AG09309 (cell line): ENCODE data around the gene STPG1.

Source experiments
- DNase-seq: peaks from one replicate; pipeline ENCODE4 v3.0.0-alpha.2; 2010; ENCODE audit warnings: low read depth
- H3K4me3 ChIP-seq: 2 replicates; pipeline ENCODE4 v1.5.1; 2011; ENCODE audit warnings: mild to moderate bottlenecking, low read depth, low read length, moderate library complexity; ENCODE audit not compliant: control insufficient read depth
- TF ChIP-seq, protein P1 (sequence below): IDR thresholded peaks from 2 replicates; pipeline ENCODE4 v1.5.1; 2011; ENCODE audit warnings: mild to moderate bottlenecking, low read depth, low read length, inconsistent platforms; ENCODE audit not compliant: insufficient read depth, control insufficient read depth; ENCODE audit errors: missing control alignments

Gene STPG1

DNA sequence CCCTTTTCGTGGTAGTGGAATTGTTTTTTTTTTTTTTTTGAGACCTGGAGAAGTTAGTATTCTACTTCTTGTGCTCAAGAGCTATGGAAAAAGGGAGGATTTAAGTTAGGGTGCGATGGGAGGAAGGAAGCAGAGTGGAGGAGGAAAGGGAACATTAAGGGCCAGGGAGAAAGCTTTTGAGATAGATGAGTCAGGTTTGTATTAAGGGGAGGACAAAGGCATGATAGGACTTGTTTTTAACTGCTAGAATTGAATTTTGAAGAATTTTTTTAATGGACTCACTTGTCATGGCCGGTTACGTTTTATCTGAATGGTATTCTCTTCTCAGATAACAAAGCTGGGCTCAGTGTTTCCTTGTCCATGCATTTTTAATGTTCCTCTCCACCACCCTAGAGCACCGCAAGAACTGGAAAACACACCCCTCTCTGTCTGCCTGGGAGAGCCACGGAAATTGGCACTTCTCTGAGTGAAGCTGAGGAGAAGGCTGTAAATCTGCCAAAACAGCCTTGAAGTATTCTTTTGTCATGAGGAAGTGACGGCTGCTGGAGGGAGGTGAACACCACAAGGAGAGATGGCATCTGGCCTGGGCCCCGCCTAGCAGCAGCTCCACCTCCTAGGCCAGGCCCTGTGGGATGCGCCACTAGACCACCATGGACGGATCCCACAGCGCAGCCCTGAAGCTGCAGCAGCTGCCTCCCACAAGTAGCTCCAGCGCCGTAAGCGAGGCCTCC is 5.5 kb upstream of the STPG1 start:
- H3K4me3 ChIP-seq, result no peak overlapping the region
- TF ChIP-seq, protein P1, sequence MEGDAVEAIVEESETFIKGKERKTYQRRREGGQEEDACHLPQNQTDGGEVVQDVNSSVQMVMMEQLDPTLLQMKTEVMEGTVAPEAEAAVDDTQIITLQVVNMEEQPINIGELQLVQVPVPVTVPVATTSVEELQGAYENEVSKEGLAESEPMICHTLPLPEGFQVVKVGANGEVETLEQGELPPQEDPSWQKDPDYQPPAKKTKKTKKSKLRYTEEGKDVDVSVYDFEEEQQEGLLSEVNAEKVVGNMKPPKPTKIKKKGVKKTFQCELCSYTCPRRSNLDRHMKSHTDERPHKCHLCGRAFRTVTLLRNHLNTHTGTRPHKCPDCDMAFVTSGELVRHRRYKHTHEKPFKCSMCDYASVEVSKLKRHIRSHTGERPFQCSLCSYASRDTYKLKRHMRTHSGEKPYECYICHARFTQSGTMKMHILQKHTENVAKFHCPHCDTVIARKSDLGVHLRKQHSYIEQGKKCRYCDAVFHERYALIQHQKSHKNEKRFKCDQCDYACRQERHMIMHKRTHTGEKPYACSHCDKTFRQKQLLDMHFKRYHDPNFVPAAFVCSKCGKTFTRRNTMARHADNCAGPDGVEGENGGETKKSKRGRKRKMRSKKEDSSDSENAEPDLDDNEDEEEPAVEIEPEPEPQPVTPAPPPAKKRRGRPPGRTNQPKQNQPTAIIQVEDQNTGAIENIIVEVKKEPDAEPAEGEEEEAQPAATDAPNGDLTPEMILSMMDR, result no peak
- no peak for DNase-seq

DNA sequence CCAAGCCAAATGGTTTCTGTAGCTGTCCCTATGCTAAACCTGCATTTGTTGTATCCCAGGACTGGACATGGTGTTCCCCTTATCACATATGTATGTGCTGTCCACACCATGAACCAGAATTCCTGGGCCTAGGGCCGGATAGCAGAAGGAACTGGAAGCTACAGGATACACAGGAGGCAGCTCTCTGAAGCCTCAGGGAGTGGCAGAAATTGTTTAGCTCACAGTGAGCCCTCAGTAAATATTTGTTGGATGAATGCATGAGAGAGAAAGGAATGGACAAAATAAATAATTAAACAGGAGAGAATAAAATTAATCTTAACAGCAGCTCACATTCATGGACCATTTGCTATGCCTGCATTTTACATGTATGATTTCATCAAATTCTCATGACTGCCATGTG is 4.1 kb upstream of the STPG1 start:
- no peak overlapping the region for H3K4me3 ChIP-seq
- no peak for DNase-seq
- TF ChIP-seq, protein P1, result no peak

DNA sequence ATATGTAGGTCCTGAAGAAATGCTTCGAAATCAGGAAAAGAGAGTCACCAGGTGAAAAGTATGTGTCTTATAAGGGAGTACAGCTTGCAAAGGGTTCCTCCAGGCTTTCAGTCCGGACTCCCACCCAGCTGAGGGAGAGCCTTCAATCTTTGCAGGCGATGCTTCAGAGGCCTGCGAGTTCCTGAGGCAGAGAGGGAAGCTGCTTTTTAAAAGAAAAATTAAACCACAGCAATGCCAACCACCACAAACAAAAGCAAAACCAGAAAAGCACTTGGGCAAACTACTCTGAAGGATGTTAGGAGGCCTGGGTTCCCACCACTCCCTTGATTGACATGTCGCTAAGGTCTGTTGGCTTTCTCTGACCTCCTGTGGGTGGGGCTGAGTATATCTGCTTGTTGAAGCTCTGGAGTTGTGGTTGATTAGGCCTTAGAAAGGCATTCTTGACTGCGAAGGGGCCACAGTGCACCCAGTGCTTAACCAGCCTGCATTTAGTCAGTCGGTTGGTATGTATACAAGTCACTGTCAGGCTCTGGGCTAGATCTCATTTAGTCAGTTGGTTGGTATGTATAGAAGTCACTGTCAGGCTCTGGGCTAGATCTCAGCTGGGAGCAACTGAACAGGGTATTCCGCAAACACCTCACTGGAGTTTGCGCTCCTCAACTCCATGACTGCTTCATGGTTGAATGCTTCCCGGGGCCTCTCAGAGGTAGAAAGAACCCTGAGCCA is 3.2 kb upstream of the STPG1 start:
- TF ChIP-seq, protein P1, result no peak

DNA sequence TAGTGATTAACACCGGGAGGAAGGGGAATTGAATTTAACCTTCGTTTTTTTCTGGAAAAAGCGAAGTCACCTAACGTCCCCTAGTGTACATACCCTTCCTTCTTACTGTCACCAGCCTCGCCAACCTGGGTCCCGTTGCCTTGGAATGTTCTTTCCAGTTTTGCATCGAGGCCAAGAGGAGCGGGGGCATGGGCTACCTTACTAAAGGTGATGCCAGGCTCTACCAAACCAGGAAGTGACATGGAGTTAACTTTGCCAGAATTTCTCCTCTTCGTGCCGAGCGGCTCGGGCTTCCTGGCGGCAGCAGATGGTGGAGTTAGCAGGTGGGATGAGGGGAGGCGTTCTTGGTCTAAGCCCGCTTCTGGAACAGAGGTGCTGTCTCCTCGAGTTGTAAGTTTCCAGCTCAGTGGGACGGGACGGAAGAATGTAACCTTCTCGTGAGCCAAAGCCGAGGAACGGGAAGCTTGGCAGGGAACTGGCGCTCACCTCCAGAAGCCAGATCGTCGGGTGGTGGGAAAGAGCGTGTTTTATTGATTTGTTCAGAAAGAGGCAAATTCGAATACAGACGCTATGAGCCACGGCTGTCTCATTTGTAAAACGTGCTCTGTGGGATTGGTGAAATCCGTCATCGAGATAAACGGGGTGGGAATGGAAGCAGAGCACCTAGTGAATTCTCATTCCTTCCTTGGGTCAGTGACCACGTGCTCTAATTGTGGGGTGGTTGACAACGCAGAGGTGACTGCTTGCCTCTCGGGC is 2.5 kb upstream of the STPG1 start:
- TF ChIP-seq, protein P1, result no peak
- DNase-seq, result no peak
- peak overlapping the region; percentile 78 for H3K4me3 ChIP-seq

More for the DNA sequence above, 3.2 kb upstream of the STPG1 start:
- DNase-seq, result peak; percentile 78
- H3K4me3 ChIP-seq, result peak overlapping the region; percentile 78

DNA sequence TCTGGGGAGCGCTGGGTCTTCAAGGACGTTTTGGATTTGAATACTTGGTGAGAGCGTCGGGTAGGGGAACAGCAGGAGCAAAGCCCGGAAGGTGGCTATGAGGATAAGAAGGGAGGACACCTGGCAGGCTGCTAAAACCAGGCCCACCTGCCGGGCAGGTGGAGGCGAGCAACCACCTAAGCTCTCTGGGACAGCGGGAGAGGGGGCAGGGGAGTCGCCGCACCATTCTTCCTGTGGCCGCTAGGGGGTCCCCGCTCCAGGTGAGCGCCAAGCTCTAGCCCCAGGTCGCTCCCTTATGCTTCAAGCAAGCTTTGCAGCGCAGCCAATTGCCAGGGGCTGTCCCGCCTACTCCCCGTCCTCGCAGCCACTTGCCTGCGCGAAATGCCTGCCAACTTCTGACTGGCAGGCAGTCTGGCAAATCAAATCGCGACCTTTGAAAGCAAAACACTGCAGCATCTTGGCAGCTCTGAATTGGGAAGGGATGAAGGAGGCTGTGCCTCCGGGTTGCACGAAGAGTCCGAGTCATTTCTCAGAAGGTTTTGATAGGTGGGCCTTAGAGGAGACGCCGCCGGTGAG is 1.8 kb upstream of the STPG1 start, which contains the start of gene NIPAL3:
NIPAL3 (plus strand) TSS at position 469 of the 576 bp plus-strand sequence. CDS start 3,746 bp downstream, outside the sequence.
- TF ChIP-seq, protein P1, result peak; percentile 78
- DNase-seq, result peak; percentile 97
- H3K4me3 ChIP-seq, result peak within 1 kb of the TSS; percentile 78

DNA sequence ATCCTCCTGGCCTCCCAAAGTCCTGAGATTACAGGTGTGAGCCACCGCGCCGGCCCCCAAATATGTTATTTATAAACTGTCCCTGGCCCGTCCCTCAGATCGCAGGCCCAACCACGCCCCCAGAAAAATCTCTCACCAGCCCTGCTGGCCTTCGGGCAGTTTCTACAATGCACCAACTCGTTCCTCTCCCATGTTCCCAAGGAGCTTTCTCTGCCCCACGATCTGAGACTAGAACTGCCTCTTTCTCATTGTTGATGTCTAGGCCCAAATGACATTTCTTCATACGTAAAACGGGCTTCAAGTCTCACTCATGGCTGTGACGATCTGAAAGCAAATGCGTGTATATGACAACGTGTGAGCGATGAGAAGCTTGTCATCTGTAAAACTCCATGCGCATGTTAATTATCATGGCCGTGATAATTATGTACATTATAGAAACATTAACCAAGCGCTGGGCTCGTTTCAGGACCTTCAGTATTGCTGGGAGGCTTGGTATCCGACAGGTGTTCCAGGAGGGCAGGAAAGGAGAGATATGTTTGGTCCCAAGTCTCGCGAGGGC is 1.3 kb upstream of the STPG1 start:
- no peak for DNase-seq
- H3K4me3 ChIP-seq, result no peak overlapping the region; the same call in 1 of the 2 replicates
- TF ChIP-seq, protein P1, result no peak
